NCI-H128 (cell line): Measurements from ENCODE around the gene ANTXR1.
"Not testable (repeated sequence)": the region's sequence is repeated elsewhere in the genome, so short reads cannot be mapped to it uniquely, and the experiment has no call there.

Experiments
- DNase-seq: peaks from one replicate; lab custom pipeline; 2025; ENCODE audit not compliant: unreplicated experiment; lab: John Stamatoyannopoulos, UW

The ANTXR1 gene

DNA sequence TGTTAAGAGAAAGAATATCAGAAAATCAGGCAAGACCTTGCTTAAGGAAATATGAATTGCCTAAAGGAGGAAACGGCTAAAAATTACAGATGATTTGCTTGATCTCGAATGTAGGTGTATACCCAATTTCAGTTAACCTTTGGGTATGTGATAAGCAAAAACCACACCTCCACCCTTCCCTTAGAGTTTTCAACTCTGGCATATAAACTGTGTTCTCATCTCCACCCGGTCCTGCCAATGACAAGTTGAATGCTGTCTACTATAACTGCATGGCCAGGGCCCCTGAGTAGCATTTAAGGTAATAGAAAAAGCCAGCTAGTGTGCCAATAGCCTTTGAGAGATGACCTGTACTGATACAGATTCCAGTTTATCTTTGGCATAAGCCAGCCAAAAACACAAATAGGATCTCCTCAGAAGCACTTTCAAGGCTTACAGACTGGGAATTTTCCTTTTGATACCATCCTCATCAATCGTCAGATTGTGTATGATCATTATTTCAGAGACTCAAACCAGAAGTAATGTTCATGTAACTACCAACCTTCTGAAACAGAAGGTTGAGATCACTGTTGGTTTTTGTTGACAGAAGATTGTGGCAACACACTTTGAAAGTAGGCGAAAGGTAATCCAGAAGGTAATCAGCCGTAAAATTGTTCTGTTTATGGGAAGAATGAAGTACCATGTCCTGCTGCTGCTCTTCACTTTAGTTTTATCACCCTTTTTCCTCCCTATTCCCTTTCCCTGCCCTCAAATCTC, 211.0 kb downstream of the ANTXR1 start:
- DNase-seq = no peak

DNA sequence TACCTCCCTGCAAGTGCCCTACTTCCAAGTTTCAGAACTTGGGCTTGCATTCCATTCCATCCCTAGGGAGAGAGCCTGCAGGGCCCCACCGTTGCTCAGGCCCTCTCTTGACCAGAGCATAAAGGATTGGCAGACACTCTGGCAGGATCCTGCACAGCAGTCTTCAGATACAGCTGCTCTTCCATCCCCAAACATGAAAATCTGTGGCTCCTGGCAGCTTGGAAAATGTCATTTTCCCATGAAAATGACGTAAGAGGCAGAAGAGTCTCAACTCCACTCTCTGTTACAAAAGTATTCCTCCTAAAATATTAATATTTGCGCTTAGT, 211.5 kb downstream of the ANTXR1 start:
- DNase-seq = no peak

GRCh38 chr2:69225933-69226332, 213.0 kb downstream of the ANTXR1 start:
- DNase-seq = no peak

GRCh38 chr2:69226903-69227302, 213.9 kb downstream of the ANTXR1 start:
- DNase-seq = no peak

DNA sequence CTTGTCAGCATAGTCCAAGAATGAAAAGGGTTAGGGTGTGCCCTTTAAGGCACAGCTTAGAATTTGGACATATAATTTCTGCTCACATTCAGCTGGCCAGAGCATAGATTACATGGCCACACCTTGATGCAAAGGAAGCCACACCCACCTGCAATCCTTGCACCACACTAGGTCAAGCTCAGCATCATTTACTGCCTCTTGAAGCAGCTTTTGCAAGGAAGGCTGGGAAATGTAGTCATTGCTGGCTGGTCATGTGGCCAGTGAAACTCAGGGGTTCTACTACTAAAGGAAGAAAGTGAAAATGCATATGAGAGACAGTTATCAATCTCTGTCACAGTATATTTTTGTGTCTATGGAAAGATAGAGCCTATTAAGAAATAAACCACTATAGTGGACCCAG, 214.7 kb downstream of the ANTXR1 start:
- DNase-seq = no peak

DNA sequence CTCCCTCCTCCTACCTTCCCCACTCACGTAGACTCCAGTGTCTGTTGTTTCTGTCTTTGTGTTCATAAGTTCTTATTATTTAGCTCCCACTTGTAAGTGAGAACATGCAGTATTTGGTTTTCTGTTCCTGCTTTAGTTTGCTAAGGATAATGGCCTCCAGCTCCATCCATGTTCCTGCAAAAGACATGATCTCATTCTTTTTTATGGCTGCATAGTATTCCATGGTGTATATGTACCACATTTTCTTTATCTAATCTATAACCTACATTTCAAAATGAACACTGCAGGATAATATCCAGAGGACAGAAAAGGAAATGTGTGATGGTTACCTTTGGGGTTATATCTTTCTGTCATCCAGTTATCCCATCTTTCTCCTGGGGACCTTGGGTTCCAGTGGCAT, 218.0 kb downstream of the ANTXR1 start:
- not testable (repeated sequence) for DNase-seq

- DNase-seq = no peak
Measured at GRCh38 chr2:69231612-69232277, 218.8 kb downstream of the ANTXR1 start.

GRCh38 chr2:69235835-69236234, 222.9 kb downstream of the ANTXR1 start:
- DNase-seq = not testable (repeated sequence)

DNA sequence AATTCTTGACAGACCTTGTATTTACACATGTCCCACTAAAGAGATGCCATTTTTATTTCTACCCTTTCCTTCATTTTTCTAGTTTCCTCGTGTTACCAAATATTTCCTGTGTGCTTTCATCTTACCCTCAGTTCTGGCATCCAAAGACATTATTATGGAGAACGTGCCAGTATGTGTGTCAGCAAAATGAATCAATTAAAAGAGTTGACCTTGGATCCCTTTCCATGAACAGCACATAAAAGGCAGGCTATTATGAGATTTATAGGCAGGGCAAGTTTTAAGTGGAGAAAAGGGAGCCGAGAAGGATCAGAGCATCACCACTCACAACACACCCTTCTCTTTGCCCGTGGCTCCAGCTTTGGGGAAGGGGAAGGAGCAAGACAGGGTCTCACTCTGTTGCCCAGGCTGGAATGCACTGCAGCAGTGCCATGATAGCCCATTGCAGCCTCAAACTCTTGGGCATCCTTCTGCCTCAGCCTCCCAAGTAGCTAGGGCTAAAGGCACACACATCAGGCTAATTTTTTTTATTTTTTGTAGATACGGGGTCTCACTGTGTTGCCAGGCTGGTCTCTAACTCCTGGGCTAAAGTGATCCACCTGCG, 224.2 kb downstream of the ANTXR1 start:
- no peak for DNase-seq

DNA sequence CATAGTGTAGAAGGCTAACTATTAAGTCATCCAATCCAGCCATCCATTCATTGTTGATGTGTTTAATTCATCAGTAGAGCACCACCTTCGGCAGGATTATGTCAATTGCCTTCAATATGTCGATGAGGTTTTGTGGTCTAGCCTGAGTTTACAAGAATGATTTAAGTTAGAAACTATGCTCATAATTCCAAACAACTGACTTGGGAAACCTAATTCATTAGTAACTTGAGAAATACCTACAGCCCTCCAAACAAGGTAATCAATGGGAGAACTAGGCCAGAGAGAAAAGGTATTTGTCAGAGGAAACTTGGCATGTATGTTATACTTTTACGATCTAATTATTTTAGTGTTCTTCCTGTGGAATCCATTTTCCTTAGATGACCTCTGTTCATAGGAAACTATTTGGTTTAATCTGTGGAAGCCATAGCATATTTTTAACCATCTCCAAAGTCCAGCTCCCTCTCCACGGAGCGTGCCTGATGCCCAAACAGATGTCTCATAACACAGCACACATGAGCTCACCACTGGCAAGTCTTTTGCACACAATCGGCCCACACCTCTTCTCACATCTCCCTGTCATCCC, 225.6 kb downstream of the ANTXR1 start:
- DNase-seq = no peak

DNA sequence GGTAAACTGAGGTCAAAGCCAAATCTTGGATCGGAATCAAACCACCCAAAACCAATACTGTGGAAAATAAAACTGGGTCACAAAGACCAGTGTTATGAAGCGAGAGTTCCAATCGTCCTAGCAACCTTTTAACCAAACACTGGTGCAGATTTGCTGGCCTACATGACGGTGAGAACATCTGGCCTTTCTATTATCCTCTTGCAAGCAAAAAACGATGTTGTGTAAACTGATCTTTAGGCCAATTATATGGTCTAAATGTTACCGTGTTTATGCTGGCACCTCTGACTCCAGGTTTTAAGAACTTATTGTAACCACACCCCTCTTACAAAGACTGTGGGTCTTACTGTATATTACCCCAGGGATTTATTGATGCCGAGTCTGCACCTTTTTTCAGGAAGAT, 228.1 kb downstream of the ANTXR1 start:
- no peak for DNase-seq

DNA sequence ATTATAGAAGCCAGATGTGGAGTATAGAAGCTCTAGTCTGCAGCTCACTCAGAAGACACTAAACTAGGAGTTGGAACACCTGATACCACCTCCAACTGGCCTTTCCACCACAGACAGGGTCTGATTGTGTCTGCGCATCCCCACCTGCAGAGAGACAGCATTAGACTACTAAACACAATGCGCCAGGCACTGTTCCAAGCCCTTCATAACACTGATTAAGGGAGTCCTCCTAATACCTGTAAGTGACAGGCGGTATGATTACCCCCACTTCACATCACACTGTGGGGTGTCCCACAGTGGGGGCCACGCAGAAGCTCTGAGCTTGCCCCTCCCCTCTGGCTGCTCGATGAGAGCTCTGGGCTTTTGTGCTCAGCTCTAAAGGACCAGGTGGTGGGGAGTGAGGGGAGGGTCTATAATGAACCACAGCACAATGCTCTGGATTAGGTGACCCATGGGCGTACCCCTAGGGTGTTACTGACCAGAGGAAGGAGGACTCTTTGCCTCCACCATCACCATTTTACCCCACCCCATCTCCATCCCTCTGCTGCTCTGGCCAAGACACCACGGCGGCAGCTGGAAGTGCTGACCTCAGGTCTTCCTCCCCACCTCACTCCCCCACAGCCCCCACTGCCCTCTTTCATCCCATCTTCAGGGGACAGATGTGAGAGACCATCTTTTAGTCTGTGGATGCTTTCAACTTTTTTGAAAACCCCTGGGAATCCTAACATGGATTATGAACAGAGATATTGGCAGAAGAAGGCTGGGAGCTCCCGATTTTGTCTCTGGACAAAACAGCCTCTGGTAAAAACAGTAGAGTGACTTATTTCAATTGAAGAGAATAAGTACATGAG, 228.9 kb downstream of the ANTXR1 start:
- peak; percentile 81 for DNase-seq

- no peak for DNase-seq
Measured at GRCh38 chr2:69242651-69243051, 229.7 kb downstream of the ANTXR1 start.

GRCh38 chr2:69243652-69244051, 230.7 kb downstream of the ANTXR1 start:
- no peak for DNase-seq

GRCh38 chr2:69244882-69245281, 231.9 kb downstream of the ANTXR1 start:
- no peak for DNase-seq

DNA sequence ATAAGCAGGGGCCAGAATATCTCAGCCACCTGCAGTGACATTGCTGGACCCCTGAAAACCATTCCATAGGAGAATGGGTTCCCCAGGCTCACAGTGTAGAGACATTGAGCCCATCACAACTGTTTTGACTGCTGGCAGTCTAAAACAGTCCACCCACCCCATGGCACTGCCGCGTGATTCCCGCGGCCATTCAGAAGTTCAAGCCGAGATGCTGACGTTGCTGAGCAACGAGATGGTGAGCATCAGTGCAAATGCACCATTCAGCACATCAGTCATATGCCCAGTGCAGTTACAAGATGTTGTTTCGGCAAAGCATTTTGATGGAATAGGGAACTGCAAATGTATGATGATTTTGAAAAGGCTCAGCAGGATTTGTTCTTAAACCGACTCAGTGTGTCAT, 234.6 kb downstream of the ANTXR1 start:
- DNase-seq = no peak

DNA sequence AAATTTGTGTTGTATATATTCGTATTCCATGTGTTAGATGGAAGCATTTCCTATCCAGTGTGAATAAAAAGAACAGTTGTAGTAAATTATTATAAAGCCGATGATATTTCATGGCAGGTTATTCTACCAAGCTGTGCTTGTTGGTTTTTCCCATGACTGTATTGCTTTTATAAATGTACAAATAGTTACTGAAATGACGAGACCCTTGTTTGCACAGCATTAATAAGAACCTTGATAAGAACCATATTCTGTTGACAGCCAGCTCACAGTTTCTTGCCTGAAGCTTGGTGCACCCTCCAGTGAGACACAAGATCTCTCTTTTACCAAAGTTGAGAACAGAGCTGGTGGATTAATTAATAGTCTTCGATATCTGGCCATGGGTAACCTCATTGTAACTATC, 235.3 kb downstream of the ANTXR1 start:
- DNase-seq = no peak

GRCh38 chr2:69250981-69251380, 238.0 kb downstream of the ANTXR1 start:
- no peak for DNase-seq

GRCh38 chr2:69251943-69252342, 239.0 kb downstream of the ANTXR1 start:
- DNase-seq = no peak

DNA sequence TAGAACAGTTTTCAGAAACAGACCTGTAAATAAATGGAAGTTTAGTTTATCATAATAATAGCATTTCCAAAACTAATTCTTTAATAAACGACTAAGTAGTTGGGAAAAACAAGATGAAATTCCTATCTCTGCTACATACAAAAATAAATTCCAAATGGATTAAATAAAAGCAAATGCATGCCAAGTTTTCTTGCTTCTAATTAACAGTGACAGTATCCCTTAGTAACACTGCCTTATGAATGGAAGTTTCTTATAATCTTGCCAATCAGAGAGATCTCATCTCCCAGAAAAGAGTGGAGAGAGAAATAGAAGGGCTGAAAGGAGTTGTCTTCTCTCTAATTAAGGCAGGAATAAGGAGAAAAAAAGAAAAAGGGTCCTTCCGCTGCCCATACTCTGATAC, 240.1 kb downstream of the ANTXR1 start:
- DNase-seq = no peak

- DNase-seq = no peak
Measured at GRCh38 chr2:69253611-69254301, 240.8 kb downstream of the ANTXR1 start.
